BJ (cell line): ENCODE data around the gene KCTD18. TPM values are rescaled to one million over a fixed set of nuclear protein-coding genes. Genes with fewer than 3 reads are reported as not detected.

ENCODE experiments used
- CTCF ChIA-PET: fragments of 350-600 bp; formaldehyde crosslinking; extraction: SDS; loops from one replicate; lab custom pipeline; 2021; ENCODE audit warnings: antibody characterized with exemption, inconsistent platforms; lab: Yijun Ruan, JAX
- POLR2A ChIA-PET: fragments of 300-600 bp; sonication (Branson Sonifier 250); formaldehyde crosslinking; extraction: SDS; loops from one replicate; lab custom pipeline; 2021; ENCODE audit warnings: antibody characterized with exemption; lab: Charles Lee
- DNase-seq: peaks from one replicate; pipeline ENCODE4 v3.0.0-alpha.2; 2011; ENCODE audit warnings: low read depth
- H3K27me3 ChIP-seq: 2 replicates; pipeline ENCODE4 v1.6.0; 2011; ENCODE audit warnings: low read length; ENCODE audit not compliant: control insufficient read depth, insufficient read depth
- H3K36me3 ChIP-seq: 2 replicates; pipeline ENCODE4 v1.5.1; 2011; ENCODE audit warnings: low read length; ENCODE audit not compliant: control insufficient read depth, insufficient read depth
- H3K4me3 ChIP-seq: 2 replicates; pipeline ENCODE4 v1.5.1; 2011; ENCODE audit warnings: low read depth, mild to moderate bottlenecking, control low read depth, low read length
- CTCF ChIP-seq: IDR thresholded peaks from 2 replicates; pipeline ENCODE4 v1.5.1; 2011; ENCODE audit warnings: low read depth, mild to moderate bottlenecking, control low read depth, inconsistent platforms, low read length, moderate library complexity; ENCODE audit not compliant: insufficient read depth
- polyA plus RNA-seq: library from polyadenylated mRNA; depleted of rRNA; stranded (reverse); fragments of >200 nt; gene quantifications from 2 replicates; pipeline ENCODE4 v1.2.3, GENCODE V29; 2011; rRNA removed

The KCTD18 gene
- polyA plus RNA-seq, 1 experiment, result 9.3 TPM

DNA sequence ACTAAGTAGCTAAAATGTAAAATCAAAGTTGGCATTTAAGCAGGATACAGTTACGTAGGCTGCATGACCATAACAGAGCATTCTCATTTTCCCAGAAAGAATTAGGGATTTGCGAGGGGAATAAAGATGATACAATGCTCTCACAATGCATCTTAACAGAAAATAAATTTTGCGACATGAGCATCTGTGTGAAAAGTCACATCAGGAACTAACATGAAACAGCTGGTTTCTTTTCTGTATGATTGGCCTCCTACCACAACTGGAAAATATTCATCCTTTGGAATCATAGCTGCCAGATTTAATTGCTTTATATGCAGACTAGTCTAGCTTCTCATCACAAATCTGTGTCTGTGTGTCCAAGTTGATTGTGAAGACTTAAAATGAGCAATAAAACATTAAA, 66.0 kb downstream of the KCTD18 start:
- no peak for DNase-seq
- Histone ChIP-seq H3K27me3 (no peaks in the 10 kb centered on the region), H3K36me3 (peaks cover 9% of the 10 kb centered on the region), H3K4me3 (no peak overlapping the region)
- CTCF ChIA-PET, result interaction anchor here (1.1 to 1.4 kb wide), 6 partner anchors 11 to 464 kb away, joined by 3 to 4 read pairs (median 3); partner anchors contain the start of gene SPATS2L
- TF ChIP-seq CTCF, result no peak
- POLR2A ChIA-PET, result no interaction called here

DNA sequence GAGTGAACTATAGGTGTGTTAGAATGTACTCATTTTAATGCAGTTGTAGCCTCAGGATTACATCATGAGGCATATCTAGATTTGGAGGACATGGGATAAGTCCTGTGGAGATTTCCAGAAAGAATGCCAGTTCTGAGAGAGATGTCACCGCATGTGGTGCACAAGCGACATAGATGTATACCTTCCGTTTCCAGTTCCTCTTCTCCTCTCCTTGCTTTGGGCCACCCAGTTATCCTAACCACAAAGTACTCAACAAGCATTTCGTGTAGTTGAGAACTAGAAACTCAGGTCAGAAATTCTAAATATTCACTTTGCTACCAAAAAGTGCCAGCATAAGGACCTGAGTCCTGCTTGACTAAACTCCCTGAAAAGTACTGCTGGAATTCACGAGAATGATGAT, 66.5 kb downstream of the KCTD18 start:
- H3K36me3 ChIP-seq, result peaks cover 9% of the 10 kb centered on the region
- no peak for TF ChIP-seq CTCF
- CTCF ChIA-PET, result interaction anchor here (1.1 to 1.4 kb wide), 4 partner anchors 38 to 463 kb away, joined by 3 to 4 read pairs (median 3); no protein-coding TSS in a partner anchor

GRCh38 chr2:200442471-200442870, 67.4 kb downstream of the KCTD18 start:
- DNase-seq, result peak; percentile 65
- Histone ChIP-seq H3K36me3 (peaks cover 12% of the 10 kb centered on the region), H3K4me3 (no peak overlapping the region), H3K27me3 (no peaks in the 10 kb centered on the region; the same call in 1 of the 2 replicates)
- ChIA-PET POLR2A (no interaction called here), CTCF (interaction anchor here (0.7 to 1.4 kb wide), 2 partner anchors 42 to 462 kb away, joined by 3 read pairs; no protein-coding TSS in a partner anchor)
- no peak for TF ChIP-seq CTCF

More for the DNA sequence above, 66.5 kb downstream of the KCTD18 start:
- DNase-seq, result no peak
- no peaks in the 10 kb centered on the region for H3K27me3 ChIP-seq
- POLR2A ChIA-PET, result no interaction called here
- H3K4me3 ChIP-seq, result no peak overlapping the region

DNA sequence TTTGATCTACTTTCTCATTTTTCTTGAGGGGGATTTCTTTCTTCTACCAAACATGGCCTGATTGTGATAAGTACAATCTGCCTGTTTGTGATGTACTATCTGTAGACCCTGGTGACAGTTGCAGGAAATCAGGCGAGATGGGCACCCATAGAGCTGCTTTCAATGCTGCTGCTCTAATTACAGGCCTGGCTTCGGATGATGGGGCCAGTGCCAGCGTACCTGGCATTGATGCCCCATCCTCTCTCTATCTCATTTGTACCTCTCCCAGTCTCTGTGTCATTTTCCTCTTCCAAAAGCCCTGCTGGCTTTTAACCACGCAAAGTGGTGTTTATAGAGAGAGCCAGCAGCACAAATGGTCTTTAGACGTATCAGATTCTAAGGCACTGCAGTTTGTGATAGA, 69.9 kb downstream of the KCTD18 start:
- CTCF ChIA-PET, result interaction anchor here (1.0 kb wide), 1 partner anchor 41 kb away, joined by 3 read pairs; no protein-coding TSS in a partner anchor
- no peaks in the 10 kb centered on the region; the same call in 1 of the 2 replicates for H3K27me3 ChIP-seq
- peaks cover 9% of the 10 kb centered on the region for H3K36me3 ChIP-seq

More for the DNA sequence above, 69.9 kb downstream of the KCTD18 start:
- POLR2A ChIA-PET, result no interaction called here
- H3K4me3 ChIP-seq, result no peak overlapping the region
- no peak for TF ChIP-seq CTCF
- DNase-seq, result no peak

Other genes with a start within 250 kb of the KCTD18 start
- gene SPATS2L, start 203.4 kb downstream of the KCTD18 start, polyA plus RNA-seq, result 243 TPM in 2 replicates
- 3.2 and 7.3 TPM in 2 replicates for gene SGO2, start 16.1 kb upstream of the KCTD18 start, polyA plus RNA-seq
- gene AOX1, start 75.9 kb upstream of the KCTD18 start, polyA plus RNA-seq, result 10.2 and 16.0 TPM in 2 replicates